DMS153 treated with DMSO at 0.1 percent for 48 hours (cell line): ENCODE data around the gene GAS5.
A peak's percentile ranks its signal among the peaks of the same experiment; 100 is the strongest.
"Not testable (repeated sequence)": the region's sequence is repeated elsewhere in the genome, so short reads cannot be mapped to it uniquely, and the experiment has no call there.

Source experiments
- DNase-seq: peaks from one replicate; lab custom pipeline; 2025; ENCODE audit not compliant: unreplicated experiment; lab: John Stamatoyannopoulos, UW

The GAS5 gene

GRCh38 chr1:173870252-173871075 is 2.7 kb upstream of the GAS5 start:
- DNase-seq = no peak

- no peak for DNase-seq
These were observed 1.2 kb upstream of the GAS5 start for GRCh38 chr1:173869021-173869359.

- peak; percentile 94 for DNase-seq
These were observed 654 bp upstream of the GAS5 start, which contains the start of gene ZBTB37 for GRCh38 chr1:173868266-173869020. ZBTB37 (plus strand) TSS chr1:173868380; CDS start chr1:173870226, 1,846 bp downstream.

GRCh38 chr1:173867141-173867752 is 542 bp downstream of the GAS5 start:
- no peak for DNase-seq

DNA sequence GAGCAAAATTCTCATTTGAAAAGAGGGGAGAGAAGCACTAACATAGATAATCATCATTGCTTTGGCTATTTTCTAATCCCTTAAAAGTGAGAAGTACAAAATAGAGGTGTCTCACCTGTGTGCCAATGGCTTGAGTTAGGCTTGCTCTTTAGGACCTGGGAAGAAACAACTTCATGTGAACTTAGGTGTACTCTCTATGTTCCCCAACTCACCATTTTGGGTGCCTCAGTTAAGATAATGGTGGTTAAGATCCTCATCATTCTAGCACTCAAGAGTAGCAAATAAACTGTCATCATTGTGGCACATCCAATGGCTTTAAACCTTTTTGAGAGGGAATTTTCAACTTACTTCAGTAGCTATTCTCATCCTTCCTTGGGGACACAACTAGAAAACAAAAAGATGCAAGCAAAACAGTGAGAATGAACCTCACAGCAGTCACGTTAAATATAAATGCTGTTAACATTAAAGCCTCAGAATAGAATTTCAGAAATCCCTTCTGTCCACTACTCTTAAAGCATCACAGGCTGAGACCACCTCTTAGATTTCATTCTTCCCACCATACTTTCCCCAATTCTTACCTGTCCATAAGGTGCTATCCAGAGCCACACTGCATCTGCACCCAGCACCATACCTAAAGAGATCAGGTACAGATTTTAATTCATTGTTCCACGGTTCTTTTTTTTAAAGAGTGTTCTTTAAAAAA is 1.2 kb downstream of the GAS5 start:
- DNase-seq = no peak

DNA sequence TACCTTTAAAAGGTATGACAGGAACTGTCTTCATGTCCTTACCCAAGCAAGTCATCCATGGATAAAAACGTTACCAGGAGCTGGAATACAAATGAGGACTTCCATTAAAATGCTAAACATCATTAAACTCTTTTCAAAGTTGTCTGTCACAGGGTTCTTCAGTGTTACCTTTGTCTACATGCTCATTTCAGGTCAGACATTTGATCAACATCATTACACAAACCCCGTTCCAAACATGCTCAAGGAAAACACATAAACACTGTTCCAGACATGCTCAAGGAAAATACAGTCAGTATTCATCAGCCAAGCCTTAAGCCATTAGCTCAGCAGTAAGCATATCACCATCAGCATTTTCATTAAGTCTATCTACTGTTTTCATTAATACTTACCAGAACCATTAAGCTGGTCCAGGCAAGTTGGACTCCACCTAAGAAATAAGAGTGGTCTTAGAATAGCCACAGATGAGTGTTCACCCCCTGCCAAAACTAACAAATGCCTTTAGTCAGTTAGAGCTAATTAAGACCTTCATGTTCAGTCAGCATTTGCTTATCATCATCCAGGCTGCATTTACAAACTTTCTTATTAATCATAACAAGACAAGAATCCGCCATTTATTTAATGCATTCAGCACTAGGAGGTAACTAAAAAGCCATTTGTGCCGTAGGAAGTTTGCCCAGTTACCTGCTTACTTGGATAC is 2.2 kb downstream of the GAS5 start:
- DNase-seq = no peak

DNA sequence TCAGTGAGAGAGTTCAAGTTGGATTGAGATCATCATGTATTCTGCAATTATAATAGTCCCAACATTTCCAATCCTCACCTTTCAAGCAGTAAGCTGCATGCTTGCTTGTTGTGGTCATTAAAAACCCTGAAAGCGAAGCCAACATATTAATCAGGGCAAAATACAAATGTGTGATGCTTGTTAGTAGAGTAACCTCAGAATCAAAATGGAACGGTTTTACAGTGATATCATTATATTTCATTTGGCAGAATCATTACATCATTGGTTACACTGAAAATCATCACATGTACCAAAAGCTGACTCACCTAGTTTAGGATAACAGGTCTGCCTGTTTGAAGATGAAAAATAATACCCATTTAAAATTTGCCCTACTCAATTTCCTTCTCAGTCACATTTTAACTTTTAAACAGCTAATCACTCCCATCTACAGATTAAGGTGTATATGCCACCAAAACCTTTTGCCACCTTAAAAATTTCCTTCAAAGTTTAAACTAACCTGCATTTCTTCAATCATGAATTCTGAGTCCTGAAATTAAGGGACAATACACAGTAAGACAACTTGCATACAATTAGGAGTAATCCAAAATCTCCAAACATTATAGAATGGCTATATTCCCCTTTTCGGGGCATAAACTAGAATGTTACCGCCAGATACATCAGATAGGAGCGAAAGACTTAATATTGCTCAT is 3.5 kb downstream of the GAS5 start:
- DNase-seq = no peak

DNA sequence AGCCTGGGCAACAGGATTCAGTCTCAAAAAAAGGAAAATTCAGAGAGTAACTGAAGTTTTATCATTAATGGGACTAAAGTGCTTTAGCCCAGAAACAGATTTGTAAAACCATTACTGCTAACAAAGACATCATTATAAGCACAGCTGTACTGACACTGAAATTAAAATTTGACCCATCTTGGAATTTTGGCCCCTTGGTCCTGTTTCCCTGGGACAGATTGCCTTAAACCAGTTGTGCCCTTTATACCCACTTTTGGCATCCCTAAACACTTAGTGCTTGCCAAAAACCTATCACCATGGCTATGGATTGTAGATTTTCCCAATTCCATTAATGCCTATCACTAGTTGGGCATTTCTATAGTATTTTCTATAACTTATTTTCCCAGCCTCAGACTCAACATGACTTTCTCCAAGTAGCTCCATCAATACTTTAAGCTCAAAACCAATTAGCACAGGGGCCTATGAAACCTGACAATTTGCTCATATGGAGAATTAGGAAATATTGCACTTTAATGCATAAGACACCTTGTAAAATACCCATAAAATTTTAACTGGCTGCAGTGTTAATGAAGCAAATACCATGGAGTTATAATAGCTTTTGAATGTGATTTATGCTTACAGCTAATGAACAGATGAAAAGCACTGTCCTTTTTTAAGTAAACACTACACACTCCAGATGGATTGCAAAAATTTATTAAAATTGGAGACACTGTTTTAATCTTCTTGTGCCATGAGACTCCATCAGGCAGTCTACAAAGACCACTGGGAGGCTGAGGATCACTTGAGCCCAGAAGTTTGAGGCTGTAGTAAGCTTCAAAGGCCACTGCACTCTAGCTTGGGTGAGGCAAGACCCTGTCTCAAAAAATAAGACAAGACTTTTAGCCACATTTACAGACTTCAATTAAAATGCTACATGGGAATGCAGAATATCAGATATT is 4.3 kb downstream of the GAS5 start:
- no peak for DNase-seq

DNA sequence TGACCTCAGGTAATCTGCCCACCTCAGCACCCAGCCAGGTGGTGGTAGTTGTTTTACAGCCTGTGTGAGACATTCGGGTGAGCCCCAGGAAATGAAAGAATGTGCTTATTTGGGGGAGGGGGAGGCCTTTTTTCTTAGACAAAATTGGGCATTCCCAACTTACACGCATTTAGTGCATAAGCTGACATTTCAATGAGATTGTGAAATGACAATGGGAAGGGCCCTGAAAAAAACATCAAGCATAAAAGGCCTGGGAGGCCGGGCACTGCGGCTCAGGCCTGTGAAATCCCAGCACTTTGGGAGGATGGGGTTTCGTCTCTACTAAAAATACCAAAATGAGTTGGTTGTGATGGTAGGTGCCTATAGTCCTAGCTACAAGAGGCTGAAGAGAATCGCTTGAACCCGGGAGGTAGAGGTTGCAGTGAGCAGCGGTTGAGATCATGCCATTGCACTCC is 5.0 kb downstream of the GAS5 start:
- DNase-seq = no peak

- not testable (repeated sequence) for DNase-seq
These were observed 5.5 kb downstream of the GAS5 start for GRCh38 chr1:173862146-173862768.

- no peak for DNase-seq
These were observed 6.1 kb downstream of the GAS5 start for GRCh38 chr1:173861731-173862145.

GRCh38 chr1:173860065-173860464 is 7.7 kb downstream of the GAS5 start:
- DNase-seq = no peak

DNA sequence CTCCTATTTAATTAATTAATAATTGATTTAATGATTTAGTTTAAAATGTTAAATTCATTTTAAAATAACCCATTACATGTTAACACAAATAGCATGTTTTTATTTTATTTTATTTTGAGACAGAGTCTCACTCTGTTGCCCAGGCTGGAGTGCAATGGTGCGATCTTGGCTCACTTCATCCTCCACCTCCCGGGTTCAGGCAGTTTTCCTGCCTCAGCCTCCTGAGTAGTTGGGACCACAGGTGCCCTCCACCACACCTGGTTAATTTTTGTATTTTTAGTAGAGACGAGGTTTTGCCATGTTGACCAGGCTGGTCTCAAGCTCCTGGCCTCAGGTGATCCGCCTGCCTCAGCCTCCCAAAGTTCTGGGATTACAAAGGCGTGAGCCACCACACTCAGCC is 8.2 kb downstream of the GAS5 start:
- not testable (repeated sequence) for DNase-seq

DNA sequence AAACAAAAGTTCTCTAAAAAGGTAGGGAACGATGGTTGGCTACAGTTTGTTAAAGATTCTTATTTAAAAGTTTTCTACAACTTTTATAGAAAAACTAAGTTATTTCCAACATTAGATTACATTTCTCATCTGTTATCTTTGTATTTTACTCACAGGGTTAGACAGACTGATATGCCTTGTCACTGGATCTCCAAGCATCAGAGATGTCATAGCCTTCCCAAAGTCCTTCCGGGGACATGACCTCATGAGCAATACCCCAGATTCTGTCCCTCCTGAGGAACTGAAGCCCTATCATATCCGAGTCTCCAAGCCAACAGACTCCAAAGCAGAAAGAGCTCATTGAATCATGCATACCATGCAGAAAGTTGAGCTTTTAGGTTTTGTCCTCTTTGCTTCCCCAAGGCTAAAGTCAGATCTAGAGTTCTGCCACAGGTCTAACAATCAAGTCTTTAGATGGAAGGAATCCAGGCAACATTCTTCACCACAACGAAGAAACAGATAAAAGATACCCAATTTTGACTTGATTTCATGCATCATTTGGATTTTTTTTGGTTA is 10.3 kb downstream of the GAS5 start:
- no peak for DNase-seq

- DNase-seq = no peak
These were observed 10.9 kb downstream of the GAS5 start for GRCh38 chr1:173856903-173857302.

DNA sequence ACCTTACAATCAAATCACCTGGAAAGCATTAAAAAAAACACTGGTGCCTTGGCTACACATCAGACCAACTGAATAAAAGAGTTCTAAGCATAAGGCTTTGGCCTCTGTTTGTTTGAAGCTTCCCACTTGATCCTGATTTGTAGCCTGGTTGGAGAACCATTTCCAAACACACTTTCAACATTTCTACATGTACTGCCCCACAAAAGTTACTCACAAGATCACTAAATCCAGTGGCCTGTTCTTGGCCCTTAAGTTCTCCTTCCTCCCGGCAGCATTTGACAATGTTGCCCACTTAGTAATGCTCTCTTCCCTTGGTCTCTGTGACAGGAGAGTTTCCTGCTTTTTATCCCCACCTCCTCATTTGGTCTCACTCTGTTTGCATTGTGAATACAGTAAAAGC is 11.8 kb downstream of the GAS5 start:
- no peak for DNase-seq

GRCh38 chr1:173853074-173853473 is 14.7 kb downstream of the GAS5 start:
- no peak for DNase-seq

DNA sequence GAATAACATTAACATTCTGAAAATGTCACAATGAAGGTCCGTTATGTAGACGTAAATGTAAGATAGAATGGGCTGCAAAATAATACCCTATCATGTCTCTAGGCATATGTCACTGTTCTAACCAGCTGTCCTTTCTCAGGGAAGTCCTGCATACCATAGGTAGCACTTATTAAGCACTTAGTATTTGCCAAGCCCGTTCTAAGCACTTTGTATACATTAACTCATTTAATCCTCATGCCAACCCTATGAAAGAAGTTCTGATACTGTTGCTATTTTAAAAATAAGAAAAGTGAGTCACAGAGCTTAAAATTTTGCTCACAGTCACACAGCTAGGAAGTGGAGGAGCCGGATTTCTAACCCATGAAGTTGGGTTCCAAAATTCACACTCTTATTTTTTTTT is 15.7 kb downstream of the GAS5 start:
- DNase-seq = no peak
